BE2C (cell line): ENCODE measurements around the gene ASCL5.
A peak's percentile ranks its signal among the peaks of the same experiment; 100 is the strongest.

Source experiments
- DNase-seq: peaks from one replicate; pipeline ENCODE4 v3.0.0-alpha.2; 2020
- H3K27me3 ChIP-seq: fragments of 250-450 bp; sonication (Bioruptor Pico); 2 replicates; pipeline ENCODE4 v1.5.1; 2020; ENCODE audit warnings: mild to moderate bottlenecking
- H3K36me3 ChIP-seq: fragments of 250-450 bp; sonication (Bioruptor Pico); 2 replicates; pipeline ENCODE4 v1.5.1; 2020; ENCODE audit warnings: mild to moderate bottlenecking
- H3K4me1 ChIP-seq: fragments of 250-450 bp; sonication (Bioruptor Pico); 2 replicates; pipeline ENCODE4 v1.5.1; 2020
- H3K4me3 ChIP-seq: 2 replicates; pipeline ENCODE4 v1.5.1; 2011; ENCODE audit warnings: low read depth, low read length
- H3K9me3 ChIP-seq: fragments of 250-450 bp; sonication (Bioruptor Pico); 2 replicates; pipeline ENCODE4 v1.5.1; 2020
- TF ChIP-seq, protein P1 (sequence below): IDR thresholded peaks from 2 replicates; pipeline ENCODE4 v1.5.1; 2012; ENCODE audit warnings: mild to moderate bottlenecking, low read depth, low read length

ASCL5 gene

DNA sequence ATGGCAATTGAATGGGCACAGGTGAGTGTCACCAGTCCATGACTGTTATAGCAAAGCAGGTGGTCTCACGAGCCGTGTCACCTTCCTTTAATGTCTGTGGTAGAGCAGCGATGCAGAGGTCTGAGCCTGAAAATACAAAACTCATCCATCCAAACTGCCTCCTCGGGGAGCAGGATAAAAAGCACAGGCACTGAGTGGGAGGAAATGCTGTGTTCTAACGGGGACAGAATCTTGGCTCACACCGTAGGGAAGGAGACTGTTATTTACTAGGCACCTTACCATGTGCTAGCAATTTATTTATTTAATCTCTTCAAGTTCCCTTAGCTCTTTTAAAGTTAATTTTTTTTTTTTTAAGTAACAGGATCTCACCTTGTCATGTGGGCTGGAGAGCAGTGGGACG is 1.2 kb downstream of the ASCL5 start:
- H3K4me1 ChIP-seq, result no peaks in the 10 kb centered on the region

DNA sequence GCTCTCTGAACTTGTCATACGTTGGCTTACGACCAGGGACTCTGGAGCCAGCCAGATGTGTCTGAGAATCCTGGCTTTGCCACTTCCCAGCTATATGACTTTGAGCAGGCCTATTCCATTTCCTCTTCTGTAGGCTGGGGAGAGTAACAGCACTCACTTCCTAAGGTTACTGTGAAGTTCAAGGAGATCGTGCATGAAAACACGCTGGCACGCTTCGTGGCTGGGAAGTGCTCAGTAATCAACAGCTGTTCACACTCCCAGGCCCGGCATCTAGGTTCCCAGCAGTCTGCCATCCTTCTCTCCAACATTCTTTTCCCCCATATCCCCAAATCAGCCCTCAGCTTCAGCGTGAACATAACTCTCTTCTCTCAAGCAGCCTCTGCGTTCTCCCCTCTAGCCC is 2.0 kb downstream of the ASCL5 start:
- Histone ChIP-seq H3K36me3 (no peaks in the 10 kb centered on the region), H3K4me1 (no peaks in the 10 kb centered on the region), H3K9me3 (no peaks in the 10 kb centered on the region), H3K4me3 (no peak overlapping the region), H3K27me3 (peaks cover 2% of the 10 kb centered on the region; the same call in 1 of the 2 replicates)
- no peak for DNase-seq
- TF ChIP-seq, protein P1, sequence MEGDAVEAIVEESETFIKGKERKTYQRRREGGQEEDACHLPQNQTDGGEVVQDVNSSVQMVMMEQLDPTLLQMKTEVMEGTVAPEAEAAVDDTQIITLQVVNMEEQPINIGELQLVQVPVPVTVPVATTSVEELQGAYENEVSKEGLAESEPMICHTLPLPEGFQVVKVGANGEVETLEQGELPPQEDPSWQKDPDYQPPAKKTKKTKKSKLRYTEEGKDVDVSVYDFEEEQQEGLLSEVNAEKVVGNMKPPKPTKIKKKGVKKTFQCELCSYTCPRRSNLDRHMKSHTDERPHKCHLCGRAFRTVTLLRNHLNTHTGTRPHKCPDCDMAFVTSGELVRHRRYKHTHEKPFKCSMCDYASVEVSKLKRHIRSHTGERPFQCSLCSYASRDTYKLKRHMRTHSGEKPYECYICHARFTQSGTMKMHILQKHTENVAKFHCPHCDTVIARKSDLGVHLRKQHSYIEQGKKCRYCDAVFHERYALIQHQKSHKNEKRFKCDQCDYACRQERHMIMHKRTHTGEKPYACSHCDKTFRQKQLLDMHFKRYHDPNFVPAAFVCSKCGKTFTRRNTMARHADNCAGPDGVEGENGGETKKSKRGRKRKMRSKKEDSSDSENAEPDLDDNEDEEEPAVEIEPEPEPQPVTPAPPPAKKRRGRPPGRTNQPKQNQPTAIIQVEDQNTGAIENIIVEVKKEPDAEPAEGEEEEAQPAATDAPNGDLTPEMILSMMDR, result no peak

More for the DNA sequence above, 1.2 kb downstream of the ASCL5 start:
- Histone ChIP-seq H3K9me3 (no peaks in the 10 kb centered on the region), H3K27me3 (peaks cover 2% of the 10 kb centered on the region; the same call in 1 of the 2 replicates), H3K4me3 (no peak overlapping the region), H3K36me3 (no peaks in the 10 kb centered on the region)
- DNase-seq, result no peak
- TF ChIP-seq, protein P1, result no peak

DNA sequence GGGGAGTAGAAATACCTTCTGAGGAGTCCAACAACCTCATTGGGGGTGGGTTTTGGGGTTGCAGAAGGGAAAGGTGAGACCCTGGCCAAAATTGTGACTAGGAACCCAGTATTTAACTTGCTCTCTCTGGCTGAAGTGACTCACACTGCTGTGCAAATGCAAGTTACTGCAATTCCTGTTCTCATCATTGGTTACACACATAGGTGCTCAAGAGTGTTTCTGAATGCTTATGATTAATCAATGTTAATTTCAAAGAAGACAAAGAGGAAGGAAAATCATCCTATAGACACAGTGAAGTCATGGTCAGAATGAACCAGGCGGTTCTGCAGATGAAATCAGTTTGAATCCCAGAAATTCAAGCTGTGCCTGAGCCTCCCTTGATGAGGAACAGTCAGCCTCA is 3.1 kb downstream of the ASCL5 start:
- TF ChIP-seq, protein P1, result no peak
- Histone ChIP-seq H3K4me3 (no peak overlapping the region), H3K4me1 (no peaks in the 10 kb centered on the region), H3K27me3 (peaks cover 5% of the 10 kb centered on the region; the same call in 1 of the 2 replicates), H3K36me3 (no peaks in the 10 kb centered on the region), H3K9me3 (no peaks in the 10 kb centered on the region; the same call in 1 of the 2 replicates)
- DNase-seq, result no peak

DNA sequence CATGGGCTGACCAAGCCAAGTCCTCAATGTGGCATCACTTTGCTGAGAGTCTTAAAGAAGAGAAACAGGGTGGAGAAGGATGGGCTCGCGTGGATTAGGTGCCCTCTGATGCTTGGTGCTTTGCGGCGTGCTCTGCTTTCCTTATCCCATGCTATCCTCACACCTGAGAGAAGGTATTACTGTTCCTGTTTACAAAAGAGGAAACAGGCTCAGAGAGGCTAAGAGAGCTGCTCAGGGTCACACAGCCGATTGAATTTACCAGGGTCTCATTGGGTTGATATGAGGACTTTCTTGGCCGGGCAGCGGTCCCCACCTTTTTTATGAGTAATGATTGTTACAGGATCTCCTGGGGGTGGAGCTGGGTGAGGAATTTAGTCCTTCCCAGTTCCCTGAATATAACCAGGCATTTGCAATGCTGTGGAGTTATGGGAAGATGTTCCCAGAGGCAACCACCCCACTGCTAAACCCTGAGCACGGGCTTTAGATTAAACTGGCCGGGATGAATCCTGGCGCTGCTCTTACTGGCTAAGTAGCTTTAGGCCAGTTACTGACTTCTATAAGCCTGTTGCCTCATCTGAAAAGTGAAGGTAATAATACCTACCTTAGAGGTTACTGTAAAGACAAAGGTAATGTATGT is 4.5 kb downstream of the ASCL5 start:
- TF ChIP-seq, protein P1, result no peak
- H3K4me1 ChIP-seq, result no peaks in the 10 kb centered on the region
- H3K9me3 ChIP-seq, result no peaks in the 10 kb centered on the region; the same call in 1 of the 2 replicates
- no peaks in the 10 kb centered on the region for H3K36me3 ChIP-seq
- peaks cover 5% of the 10 kb centered on the region; the same call in 1 of the 2 replicates for H3K27me3 ChIP-seq
- H3K4me3 ChIP-seq, result no peak overlapping the region
- DNase-seq, result no peak

DNA sequence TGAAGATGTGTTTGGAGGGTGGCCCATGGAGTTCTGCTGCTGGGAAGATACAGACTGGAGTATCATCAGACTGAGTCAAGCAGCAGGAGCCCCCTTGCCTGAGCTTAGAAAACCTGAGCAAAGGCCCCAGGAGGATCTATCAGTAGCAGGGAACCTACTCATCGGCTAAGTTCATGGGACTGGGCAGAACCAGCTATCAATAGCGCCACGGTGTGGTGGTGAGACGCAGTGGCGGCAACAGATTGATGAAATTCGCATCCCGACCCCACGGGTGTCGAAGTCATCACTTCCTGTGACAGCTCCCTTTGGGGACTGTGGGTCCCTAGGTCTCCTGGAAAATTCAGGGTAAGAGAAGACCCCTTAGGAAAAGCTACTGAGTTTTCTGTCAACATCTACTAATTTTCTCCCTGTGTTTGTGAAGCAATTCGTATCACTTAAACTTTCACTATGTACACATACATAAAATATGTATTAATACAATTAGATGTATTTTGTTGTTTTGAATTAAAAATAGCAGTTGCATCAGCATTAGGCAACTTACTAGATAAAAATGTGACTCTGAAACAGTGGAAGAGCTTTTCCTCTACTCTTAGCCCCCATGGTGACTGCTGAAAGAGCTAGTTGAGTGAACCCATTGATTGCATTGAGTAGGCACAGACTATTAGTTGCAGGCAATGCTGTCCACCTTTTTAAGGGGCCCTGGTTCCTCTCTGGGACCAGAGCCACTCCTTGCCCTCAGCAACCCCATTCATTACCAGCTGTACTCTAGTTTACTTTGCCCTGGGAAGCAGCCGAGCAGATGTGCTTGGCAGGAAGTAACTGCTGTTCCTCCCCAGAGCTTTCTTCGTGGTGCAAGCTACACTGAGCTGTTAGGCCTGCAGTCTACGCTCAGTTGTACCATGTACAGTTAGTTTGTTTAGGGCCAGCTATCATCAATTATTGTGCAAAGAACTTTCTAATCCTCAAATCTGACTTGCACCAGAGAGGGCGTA is 7.5 kb downstream of the ASCL5 start:
- no peaks in the 10 kb centered on the region; the same call in 1 of the 2 replicates for H3K9me3 ChIP-seq
- no peaks in the 10 kb centered on the region for H3K36me3 ChIP-seq
- no peaks in the 10 kb centered on the region for H3K4me1 ChIP-seq
- no peak overlapping the region for H3K4me3 ChIP-seq
- DNase-seq, result peak; percentile 60
- TF ChIP-seq, protein P1, result peak; percentile 89
- H3K27me3 ChIP-seq, result peaks cover 16% of the 10 kb centered on the region

DNA sequence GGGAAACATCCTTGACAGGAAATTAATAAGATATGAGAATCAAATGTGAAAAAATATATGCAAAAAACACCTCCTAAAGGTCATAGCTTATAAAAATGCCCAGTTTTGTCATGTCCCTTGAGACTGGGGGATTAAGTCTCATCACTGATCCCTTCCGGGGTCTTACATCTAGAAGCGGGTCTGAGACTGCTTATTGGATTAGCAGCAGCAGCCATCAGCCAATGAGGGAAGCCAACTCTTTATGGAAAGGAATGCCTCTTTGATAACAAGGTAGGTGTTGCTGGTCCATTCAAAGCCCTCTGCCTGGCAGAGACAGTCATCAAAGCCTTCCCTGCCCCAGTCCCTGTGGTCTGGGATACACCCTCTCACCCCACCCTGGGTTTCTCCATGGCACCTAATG is 10.9 kb downstream of the ASCL5 start:
- DNase-seq, result no peak
- TF ChIP-seq, protein P1, result no peak
- Histone ChIP-seq H3K4me3 (no peak overlapping the region), H3K36me3 (no peaks in the 10 kb centered on the region), H3K4me1 (no peaks in the 10 kb centered on the region), H3K27me3 (peaks cover 17% of the 10 kb centered on the region), H3K9me3 (no peaks in the 10 kb centered on the region; the same call in 1 of the 2 replicates)
